A673 (cell line): ENCODE measurements around the gene HNRNPA0.

Experiments used
- CTCF ChIP-seq: fragments of 300-800, 200-600 bp; sonication (generic); conservative IDR thresholded peaks from 2 replicates; pipeline ENCODE4 v1.5.1; 2017; ENCODE audit warnings: low read depth, mild to moderate bottlenecking, antibody characterized with exemption, low read length, moderate library complexity, mixed read lengths
- EZH2 ChIP-seq: fragments of 200-600 bp; sonication (generic); IDR thresholded peaks from 2 replicates; pipeline ENCODE4 v1.6.1; 2017; ENCODE audit warnings: borderline replicate concordance, low read depth, mild to moderate bottlenecking, mixed read lengths, antibody characterized with exemption, low read length; ENCODE audit not compliant: poor library complexity, severe bottlenecking

GRCh38 chr5:137758121-137758520 lies 4.0 kb upstream of the HNRNPA0 start:
- no peak for TF ChIP-seq CTCF
- no peak for TF ChIP-seq EZH2
